GM19372 (cell line): ENCODE measurements around the gene NSMF.
A peak's percentile ranks its signal among the peaks of the same experiment; 100 is the strongest.

Source experiments
- ATAC-seq: cut with Tn5 transposase; IDR thresholded peaks from one replicate; pipeline ENCODE4 v1.9.1; 2021; ENCODE audit warnings: mild to moderate bottlenecking, low read depth, moderate library complexity; ENCODE audit not compliant: unreplicated experiment

Gene NSMF

DNA sequence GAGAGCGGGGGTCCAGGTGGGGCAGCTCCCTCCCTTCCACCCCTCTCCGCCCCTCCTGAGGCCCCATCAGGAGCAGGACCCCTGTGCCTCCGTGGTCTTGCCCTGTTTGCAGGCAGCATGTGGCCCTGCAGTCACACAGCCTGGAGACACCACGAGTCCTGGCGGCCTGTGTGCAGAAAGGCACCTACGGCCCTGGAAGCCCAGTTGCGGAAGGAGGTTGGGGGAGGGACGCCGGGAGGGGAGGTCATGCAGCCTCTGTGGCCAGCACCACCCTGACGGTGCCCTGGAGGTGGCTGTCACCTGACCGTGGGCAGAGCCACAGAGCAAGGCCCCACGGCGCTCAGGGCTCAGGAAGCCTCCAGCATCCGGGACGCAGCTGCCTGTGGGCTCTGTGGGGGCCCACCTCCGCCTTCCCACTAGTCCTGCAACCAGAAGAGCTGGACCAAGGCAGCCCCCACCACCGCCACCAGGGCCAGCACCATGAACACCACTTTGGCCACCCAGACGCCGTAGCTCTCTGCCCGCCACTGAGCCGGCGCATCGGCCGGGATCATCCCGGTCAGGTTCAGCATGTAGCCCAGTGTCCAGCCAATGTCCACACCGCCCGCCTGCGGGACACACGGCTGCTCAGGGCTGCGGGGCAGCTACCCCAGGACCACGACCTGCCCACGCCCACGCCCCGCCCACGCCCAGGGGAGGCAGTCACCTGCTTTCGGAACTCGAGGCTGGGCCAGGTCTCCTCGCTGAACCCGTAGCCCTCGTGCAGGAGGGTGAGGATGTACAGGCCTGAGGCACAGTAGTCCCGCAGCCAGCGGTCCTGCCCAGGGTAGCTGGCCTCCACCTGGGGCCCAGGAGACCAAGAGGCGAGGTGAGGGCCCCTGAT lies 24.4 kb downstream of the NSMF start:
- no peak for ATAC-seq

DNA sequence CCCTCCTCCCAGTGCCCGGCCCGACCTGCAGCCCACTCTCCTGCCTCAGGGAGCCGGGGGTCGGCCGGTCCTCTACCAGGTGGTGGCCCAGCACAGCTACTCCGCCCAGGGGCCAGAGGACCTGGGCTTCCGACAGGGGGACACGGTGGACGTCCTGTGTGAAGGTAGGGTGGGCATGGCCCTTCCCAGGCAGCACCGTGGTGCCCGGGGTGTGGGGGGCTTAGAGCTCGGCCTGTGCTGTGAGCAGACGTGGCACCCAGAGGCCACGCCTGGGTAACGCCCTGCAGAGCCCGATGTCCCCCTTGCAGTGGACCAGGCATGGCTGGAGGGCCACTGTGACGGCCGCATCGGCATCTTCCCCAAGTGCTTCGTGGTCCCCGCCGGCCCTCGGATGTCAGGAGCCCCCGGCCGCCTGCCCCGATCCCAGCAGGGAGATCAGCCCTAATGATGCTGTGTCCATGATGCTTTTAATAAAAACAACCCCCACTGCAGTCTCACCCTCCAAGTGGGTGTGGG lies 25.2 kb downstream of the NSMF start:
- ATAC-seq = no peak

DNA sequence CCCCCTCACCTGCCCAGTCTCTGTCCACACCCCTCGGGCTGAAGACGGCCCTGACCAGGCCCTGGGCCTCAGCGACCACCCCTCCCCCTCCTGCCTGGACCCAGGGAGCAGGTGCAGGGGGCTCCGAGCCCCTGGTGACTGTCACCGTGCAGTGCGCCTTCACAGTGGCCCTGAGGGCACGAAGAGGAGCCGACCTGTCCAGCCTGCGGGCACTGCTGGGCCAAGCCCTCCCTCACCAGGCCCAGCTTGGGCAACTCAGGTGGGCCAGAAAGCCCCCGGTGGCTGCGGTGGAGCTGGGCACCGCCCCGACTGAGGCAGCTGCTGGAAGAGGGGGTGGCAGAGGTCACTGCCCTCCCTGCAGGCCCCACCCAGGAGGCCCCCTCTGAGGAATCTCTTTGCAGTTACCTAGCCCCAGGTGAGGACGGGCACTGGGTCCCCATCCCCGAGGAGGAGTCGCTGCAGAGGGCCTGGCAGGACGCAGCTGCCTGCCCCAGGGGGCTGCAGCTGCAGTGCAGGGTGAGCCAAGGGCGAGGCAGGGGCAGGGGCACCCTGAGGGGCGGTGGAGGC lies 25.7 kb downstream of the NSMF start:
- ATAC-seq = no peak

DNA sequence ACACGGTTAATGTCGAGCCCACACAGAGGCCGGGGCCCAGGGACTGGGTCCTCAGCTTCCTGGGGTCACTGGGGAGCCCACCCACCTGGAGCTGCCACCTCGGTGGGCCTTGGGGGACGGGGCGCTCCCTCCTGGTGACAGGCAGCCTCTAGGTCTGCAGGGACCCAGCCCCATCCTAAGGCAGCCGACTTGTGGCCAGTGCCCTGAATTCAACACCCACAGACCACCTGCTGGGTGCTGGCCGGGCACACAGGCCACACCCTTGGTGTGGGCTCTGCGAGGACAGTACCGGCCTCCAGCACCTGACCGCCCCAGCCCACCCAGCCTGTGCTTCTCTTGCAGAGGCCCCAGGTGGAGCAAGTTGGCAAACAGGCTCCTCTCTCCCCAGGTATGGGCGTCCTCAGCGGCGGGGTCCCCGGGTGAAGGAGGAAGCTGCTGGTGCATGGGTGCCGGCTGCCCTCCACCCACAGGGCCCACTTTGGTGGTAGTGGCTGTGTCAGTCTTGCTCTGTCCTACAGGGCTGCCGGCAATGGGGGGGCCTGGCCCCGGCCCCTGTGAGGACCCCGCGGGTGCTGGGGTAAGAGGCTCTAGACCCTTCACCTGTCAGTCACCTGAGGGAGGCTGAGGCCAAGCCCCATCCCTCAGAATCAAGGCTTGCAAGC lies 26.3 kb downstream of the NSMF start:
- no peak for ATAC-seq

DNA sequence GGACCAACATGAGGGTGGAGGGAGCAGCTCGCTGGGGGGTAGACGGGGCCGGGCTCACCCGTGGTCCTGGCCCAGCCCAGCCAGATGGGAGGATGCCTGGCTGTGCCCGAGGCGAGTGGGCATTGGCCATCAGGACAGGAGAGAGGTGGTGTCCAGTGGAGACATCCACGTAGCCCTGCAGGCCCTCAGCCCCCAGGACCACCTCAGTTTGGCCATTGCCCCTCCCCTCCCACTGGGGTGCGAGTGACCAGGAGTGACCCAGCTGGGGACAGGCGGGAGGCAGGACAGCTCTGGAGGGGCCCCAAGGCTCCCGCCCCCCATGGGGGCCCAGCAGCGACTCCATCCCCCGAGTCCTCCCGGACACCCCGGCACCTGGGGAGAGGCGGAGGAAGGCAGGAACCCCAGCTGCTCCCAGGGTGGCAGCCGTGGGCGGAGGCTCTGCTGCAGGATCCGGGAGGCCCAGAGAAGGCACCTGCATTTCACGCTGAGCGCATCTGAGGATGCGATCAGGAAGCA lies 27.7 kb downstream of the NSMF start:
- ATAC-seq = no peak

DNA sequence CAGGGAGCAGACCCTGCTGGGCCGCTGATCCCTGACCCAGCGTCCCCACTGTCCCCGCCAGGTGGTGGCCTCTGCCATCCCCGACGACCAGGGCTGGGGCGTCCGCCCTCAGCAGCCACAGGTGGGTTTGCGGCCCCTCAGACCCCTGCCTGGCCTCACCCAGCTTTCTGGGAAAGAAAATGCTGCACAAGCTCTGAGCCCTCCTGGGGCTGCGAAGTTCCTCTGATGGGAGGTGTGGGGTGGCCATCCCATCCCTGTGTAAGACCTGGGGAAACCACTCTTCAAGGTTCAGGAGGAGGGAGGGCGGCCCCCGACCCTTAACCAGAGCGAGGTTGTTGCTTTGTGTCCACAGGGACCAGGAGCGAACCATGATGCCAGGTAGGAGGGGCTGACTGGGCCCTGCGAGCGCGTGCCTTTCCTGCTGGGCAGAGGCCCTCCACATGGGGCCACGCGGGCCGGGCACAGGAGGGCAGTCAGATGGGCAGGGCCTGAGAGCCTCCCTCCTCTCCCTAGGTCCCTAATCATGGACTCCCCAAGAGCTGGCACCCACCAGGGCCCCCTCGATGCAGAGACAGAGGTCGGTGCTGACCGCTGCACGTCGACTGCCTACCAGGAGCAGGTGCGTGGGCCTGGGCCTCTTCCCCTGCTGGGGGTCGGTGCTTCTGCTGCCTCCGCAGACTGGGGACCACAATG lies 28.3 kb downstream of the NSMF start:
- ATAC-seq = no peak

DNA sequence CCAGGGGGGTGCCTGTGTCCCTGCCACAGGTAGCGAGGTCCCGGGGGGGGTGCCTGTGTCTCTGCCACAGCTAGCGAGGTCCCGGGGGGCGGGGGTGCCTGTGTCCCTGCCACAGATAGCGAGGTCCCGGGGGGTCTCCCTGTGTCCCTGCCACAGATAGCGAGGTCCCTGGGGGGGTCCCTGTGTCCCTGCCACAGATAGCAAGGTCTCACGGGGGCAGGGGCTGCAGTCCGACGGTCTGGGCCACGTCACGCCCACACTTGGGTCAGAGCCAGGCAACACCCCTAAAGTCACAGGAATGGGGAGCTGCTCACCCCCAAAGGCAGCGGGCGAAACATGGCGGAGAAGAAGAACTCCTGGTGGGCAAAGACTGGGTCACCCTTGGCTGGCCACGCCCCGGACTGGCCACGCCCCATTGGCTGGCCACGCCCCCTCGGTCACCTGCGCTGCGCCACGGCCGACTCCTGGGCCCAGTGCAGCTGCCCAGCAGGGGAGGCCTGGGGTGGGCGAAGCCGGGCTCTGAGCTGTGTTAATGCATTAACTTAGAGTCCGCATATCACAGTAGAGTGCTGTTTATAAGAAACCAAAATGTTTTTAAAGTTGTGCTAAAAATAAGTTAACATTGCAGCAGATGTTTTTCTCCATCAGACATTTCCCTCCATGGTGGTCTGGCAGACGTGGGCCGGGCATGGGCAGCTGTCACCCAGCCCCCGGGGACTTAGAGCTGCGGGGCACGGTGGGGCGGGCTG lies 29.0 kb downstream of the NSMF start:
- ATAC-seq = no peak

DNA sequence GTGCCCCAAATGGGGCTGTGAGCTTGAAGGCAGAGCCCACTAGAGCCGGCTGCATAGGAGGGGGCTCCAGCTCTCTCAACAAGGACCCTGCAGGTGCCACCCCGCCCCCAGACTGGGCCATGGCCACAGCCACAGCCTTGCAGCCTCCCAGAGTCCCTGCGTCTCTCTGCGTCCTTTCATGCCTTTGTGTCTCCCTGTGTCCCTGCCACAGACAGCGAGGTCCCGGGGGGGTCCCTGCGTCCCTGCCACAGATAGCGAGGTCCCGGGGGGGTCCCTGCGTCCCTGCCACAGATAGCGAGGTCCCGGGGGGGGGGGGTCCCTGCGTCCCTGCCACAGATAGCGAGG lies 29.6 kb downstream of the NSMF start:
- ATAC-seq = no peak

DNA sequence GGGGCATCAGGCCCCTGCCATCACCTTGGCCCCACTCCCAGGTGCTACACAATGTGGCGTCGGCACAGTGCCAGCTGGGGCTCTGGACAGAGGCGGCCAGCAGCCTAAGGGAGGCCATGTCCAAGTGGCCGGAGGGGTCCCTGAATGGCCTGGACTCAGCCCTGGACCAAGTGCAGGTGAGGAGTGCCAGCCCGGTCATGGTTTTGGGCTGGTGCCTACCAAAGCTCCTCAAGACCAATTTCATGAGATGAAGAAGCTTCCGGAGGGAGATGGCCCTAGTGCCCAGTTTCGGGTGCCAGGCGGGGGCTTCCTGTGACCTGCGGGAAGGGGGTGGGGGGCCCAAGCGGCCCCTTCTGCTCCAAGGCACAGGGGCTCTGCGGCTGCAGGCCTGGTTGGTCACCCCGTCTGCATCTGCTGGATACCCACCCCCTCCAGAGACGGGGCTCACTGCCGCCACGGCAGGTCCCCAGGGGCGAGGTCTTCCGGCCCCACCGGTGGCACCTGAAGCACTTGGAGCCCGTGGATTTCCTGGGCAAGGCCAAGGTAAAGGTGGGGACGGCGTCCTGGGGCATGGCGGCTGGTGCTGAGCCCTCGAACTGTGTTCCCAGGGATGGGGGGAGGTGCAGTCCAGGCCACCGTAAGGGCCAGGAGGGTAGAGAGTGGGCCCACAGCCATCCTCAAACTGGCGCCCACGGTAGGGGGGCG lies 30.1 kb downstream of the NSMF start:
- no peak for ATAC-seq

DNA sequence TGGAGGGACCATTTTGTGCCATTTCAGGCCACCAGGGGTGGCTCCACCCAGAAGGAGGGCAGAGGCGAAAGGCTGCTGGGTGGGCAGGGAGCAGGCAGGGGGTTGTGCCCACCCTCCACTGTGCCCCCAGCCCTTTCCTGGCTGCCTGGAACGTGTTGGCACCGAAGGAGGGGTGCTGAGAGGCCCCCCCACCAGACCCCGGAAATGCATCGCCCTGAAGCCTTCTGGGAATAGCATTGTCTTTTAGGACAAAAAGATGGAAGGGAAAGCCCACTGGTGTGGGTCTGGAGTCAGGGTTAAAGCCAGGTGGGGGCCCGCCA lies 30.9 kb downstream of the NSMF start:
- ATAC-seq = no peak

DNA sequence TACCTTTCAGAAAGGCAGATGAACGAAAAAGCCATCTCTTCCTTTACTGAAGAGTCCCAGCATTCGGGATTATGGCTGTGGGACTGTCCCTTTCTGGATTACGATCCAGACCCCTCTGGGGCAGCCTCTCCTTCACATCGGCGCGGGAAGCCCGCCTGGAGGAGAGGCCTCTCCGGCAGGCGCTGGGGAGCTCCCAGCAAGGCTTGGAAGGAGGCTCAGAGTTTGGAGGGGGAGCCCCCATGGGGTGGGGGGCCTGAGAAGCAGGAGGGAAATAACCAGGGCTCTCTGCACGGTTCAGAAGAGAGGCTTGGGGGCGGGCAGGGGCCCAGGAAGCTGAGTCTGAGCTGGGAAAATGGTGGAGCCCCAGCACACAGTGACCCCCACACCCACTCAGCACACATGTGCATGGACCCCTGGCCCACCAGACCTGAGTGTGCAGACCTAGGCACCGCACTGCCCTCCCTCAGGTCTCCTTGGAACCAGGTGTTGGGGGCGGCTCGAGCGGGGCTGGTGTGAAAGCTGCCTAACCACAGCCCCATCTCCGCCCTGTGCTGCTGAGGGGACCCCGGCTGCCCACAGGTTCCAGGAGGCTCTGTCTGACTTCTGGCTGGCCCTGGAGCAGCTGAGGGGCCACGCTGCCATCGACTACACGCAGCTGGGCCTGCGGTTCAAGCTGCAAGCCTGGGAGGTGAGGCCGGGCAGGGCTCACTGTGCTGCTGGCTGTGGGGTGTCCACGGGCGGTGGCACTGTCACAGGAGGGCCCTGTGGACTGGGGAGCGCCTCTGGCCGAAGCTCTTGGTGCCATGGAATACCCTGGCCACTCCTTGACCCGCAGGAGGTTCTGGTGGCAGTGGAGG lies 31.5 kb downstream of the NSMF start:
- no peak for ATAC-seq

DNA sequence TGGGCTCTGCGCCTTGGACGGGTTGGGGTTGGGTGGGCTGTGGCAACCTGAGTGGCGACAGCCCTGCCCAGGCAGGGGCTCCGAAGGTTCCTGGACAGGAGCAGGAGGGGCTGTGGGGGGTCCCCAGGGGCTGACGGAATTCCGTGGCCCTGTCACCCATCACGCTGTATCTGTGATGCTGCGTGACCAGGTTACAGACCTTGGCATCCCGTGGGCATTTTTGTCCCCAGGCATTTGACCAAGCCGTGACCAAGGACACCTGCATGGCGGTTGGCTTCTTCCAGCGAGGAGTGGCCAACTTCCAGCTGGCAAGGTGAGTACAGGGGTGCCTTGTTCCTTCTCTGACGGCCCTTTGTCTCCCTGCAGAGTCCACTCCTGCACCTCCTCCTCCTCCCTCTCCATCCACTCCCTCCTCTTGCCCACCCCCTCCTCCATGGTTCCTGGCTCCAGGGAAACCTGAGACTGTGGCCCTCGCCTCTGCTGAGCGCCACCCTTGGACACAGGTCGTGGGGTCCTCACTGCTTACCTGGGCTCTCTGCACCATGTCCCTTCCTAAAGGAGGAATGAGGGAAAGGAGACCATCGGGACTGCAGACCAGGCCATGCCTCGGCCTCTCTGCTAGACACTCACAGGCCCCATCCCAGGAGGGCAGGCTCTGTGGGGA lies 33.0 kb downstream of the NSMF start:
- no peak for ATAC-seq

DNA sequence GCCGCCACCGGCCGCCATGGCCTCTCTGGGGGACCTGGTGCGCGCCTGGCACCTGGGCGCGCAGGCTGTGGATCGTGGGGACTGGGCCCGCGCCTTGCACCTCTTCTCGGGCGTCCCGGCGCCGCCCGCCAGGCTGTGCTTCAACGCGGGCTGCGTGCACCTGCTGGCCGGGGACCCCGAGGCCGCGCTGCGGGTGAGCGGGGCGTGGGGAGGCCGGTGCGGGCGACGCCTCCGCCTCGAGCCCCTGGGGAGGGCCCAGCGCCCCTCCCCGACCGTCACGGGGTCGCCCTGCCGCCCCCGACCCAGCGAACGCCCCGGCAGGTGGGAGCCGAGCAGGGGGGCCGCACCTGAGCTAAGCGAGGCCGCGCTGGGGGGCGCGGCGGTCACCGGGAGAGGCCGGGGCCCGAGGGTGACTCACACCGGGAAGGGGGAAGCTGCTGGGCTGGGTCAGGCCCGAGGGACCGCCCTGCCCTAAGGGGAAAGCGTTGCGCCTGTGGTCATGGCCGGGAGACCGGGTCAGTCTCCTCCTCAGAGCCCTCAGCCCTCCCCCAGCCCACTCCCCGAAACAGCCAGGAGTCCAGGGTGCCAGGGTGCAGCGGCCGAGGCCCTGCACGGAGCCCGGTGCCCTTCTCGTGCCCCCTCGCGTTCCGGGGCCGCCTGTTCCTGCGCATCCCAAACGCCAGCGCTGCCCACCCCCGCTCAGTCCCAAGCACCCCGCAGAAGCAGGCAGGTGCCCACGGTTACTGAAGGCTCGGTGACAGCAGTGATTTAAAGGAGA lies 35.4 kb downstream of the NSMF start:
- no peak for ATAC-seq

DNA sequence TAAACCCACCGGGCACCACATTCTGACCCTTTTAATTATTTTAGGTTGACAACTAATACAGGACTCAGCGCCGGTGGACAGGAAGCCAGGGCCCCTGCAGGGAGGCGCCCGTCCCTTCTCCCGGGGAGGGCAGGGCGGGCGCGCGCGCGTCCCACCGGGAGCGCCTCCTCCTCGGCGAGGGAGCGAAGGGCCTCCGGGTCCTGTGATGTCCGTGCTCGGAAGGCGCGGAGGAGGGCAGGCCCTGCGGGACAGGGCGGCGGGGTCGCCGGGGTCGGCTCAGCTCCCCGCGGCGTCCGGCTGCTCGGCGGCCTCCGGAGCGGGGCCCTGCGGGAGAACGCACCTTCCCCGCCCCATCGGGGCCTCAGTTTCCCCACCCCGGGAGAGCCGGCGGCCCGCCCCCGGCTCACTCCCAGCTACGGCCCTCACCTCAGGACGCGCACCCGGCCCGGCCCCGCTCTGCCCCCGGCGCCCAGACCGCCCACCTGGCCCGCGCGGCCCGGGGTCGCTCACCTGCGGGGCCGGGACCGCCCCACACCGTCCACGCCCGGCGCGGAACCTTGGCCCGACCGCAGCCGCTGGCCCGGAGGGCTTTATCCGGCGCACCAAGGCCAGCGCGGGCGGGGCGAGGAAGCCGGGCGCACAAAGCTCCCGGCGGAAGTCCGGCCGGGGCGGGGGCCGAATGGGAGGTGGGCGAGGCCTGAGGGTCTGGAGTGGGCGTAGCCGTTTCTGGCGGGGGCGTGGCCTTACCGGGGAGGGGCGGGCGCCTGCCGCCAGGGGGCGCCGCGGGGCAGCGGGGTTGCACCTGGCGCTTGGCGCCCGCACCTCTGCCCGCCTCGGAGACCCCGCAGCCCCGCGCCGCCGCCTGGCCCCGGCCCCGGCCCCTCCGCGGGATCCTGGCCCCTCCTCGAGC lies 36.3 kb downstream of the NSMF start, which contains the start of the genes EXD3 and NOXA1:
EXD3 (minus strand) TSS at position 559 of the 910 bp plus-strand sequence. CDS start 27,805 bp downstream, outside the sequence.
NOXA1 (plus strand) TSS at position 790 of the 910 bp plus-strand sequence. CDS start 137 bp downstream, outside the sequence.
- peak; percentile 93 for ATAC-seq

DNA sequence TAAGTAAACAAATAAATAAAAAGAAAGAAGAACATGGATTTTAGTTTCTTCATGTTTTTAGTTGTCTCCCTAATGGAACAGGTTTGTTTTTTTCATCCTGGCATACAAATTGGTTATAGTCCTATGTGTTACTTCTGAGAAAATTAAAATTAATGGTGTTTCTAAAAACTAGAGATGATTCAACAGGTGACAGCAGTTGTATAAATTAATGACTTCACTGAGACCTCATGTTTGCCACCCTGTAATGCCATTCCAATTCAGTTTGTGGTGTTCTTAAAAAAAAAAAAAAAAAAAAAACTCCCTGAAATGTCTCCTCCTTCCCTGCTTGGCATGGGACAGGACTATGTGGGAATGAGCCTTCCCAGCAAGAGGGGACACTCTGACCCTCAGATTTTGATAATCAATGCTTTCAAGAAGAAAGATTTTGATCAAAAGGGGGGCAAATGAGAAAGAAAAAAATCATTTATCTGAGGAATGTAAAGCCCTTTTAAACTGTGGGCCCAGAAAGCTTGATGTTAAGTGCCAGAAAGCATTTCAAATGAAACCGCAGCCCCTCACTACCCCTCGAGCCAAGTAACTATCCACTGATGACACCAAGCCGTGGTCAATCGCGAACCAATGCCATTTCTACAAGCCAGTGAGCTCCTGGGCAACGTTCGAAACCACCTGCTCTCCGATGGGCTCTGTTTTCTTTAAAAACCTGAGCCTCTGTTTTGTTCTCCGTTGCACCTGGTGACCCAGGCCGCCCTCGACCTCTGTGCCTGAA lies 37.1 kb downstream of the NSMF start:
- ATAC-seq = no peak
